Suppressor macrophage treated with lipopolysaccharide for 1 hour (primary cell): ENCODE data around the gene PAIP1.
A peak's percentile ranks its signal among the peaks of the same experiment; 100 is the strongest.
"Not testable (repeated sequence)": the region's sequence is repeated elsewhere in the genome, so short reads cannot be mapped to it uniquely, and the experiment has no call there.

ENCODE experiments used
- DNase-seq, 3 donors: peaks; one replicate each; pipeline ENCODE4 v3.0.0-alpha.2; 2020 to 2022

The PAIP1 gene

GRCh38 chr5:43556857-43557542 lies at the start of gene PAIP1:
PAIP1 (minus strand) TSS chr5:43557077; CDS start chr5:43556846, 231 bp downstream.
- peak; percentile 84 to 95 (median 90) for DNase-seq

GRCh38 chr5:43606351-43606750 lies 49.5 kb upstream of the PAIP1 start:
- no peak for DNase-seq

- no peak for DNase-seq
Measured at GRCh38 chr5:43604699-43605098, 47.8 kb upstream of the PAIP1 start.

- peak; percentile 81 to 86 (median 84) for DNase-seq
Measured at GRCh38 chr5:43603344-43604217, 46.7 kb upstream of the PAIP1 start.

GRCh38 chr5:43602461-43603343 lies 45.8 kb upstream of the PAIP1 start, which contains the start of gene NNT:
NNT (plus strand) TSS chr5:43603180; CDS start chr5:43609196, 6,016 bp downstream.
- peak; percentile 64 to 84 (median 65) for DNase-seq

- peak; percentile 42 to 60 (median 60) for DNase-seq
Measured at GRCh38 chr5:43601454-43602260, 44.8 kb upstream of the PAIP1 start.

GRCh38 chr5:43598927-43599326 lies 42.0 kb upstream of the PAIP1 start:
- DNase-seq, result not testable (repeated sequence)

- peak; percentile 10 to 44 (median 43) for DNase-seq
Measured at GRCh38 chr5:43592363-43592762, 35.5 kb upstream of the PAIP1 start.

- no peak for DNase-seq
Measured at GRCh38 chr5:43590700-43591099, 33.8 kb upstream of the PAIP1 start.

GRCh38 chr5:43589310-43589709 lies 32.4 kb upstream of the PAIP1 start:
- no peak for DNase-seq

- no peak for DNase-seq
Measured at GRCh38 chr5:43588842-43589241, 32.0 kb upstream of the PAIP1 start.

GRCh38 chr5:43584166-43584699 lies 27.4 kb upstream of the PAIP1 start:
- DNase-seq, result no peak

- no peak for DNase-seq
Measured at GRCh38 chr5:43583724-43584123, 26.8 kb upstream of the PAIP1 start.

- no peak for DNase-seq
Measured at GRCh38 chr5:43582082-43583005, 25.5 kb upstream of the PAIP1 start.

- no peak for DNase-seq
Measured at GRCh38 chr5:43581398-43581797, 24.5 kb upstream of the PAIP1 start.

GRCh38 chr5:43580402-43581210 lies 23.7 kb upstream of the PAIP1 start:
- DNase-seq, result not testable (repeated sequence)

- DNase-seq, result no peak
Measured at GRCh38 chr5:43573058-43573457, 16.2 kb upstream of the PAIP1 start.

- no peak for DNase-seq
Measured at GRCh38 chr5:43572357-43572756, 15.5 kb upstream of the PAIP1 start.

- no peak for DNase-seq
Measured at GRCh38 chr5:43571237-43571636, 14.4 kb upstream of the PAIP1 start.
